Anterior cingulate cortex (tissue), 58 donors: ENCODE data around the gene MRPS26.
"Not testable (repeated sequence)": the region's sequence is repeated elsewhere in the genome, so short reads cannot be mapped to it uniquely, and the experiment has no call there.

Experiments used
- DNase-seq, 58 donors: peaks; one replicate each; lab custom pipeline; 2025; lab: John Stamatoyannopoulos, UW

MRPS26 gene

DNA sequence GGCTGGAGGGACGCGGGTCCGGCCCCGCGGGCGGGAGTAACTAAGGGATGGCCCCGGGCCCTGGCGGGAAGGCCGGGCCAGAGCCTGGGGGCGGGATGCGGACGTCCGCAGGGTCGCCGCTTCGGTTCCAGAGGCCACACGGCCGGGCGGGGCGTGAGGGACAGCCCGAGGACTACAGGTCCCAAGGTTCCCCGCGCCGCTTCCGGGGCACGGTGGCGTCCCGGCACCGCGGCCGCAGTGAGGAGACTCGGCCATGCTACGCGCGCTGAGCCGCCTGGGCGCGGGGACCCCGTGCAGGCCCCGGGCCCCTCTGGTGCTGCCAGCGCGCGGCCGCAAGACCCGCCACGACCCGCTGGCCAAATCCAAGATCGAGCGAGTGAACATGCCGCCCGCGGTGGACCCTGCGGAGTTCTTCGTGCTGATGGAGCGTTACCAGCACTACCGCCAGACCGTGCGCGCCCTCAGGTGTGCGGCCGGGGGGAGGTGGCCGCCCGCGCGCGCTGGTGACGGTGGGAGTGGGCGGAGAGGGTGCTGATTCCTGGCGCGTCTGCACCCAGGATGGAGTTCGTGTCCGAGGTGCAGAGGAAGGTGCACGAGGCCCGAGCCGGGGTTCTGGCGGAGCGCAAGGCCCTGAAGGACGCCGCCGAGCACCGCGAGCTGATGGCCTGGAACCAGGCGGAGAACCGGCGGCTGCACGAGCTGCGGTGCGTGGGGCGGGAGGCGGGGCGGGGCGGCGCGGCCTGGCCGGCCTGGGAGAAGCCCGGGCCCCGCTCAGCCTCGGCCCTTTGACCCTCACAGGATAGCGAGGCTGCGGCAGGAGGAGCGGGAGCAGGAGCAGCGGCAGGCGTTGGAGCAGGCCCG is at the start of gene MRPS26:
Gene MRPS26 (plus strand): TSS at position 237 of the 861 bp plus-strand sequence. CDS start 17 bp downstream, at position 254.
- peak; percentile 35 to 94 (median 84) for DNase-seq

DNA sequence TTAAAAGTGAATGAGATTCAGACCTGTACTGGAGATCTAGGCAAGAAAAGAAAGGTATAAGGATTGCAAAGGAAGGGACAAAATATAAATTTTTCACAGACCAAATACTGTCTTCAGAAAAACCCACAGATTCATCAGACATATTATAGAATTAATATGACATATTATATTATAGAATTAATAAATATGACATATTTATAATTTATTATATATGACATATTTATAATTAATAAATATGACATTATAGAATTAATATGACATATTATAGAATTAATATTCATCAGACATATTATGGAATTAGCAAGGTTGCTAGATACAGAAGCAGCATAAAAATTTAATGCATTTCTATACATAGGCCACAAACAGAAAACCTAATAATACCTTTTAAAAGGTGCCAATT is 47.1 kb upstream of the MRPS26 start:
- no peak for DNase-seq

DNA sequence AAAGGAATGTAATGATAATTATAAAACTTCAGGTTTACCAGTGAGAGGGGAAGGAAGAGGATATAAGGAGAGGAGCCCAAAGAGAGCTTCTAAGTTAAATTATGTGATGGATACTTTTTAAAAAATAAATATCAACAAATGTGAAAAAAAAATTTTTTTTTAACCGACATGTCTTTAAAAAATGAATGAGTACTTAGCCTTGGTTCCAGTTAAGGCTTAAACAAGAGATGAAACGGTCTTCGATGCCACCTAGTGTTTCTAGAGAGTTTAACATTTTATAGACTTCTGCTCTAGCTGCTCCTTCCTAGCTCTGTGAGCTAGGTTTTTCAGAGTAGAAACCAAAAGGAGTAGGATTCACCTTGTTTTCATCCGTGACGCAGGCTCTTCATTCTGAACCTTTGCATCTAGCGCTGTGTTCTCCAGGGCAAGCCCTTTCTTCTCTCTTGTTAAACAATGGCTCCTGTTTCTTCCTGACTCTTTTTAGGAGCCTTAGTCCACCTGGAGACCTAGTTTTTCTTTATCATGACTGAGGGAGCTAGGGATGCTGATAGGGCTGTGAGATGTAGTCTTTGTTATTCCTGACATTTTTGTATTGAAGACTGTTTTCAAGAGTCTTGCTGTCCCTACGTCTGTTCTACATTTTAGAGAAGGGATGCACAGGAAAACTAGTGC is 44.9 kb upstream of the MRPS26 start:
- DNase-seq, result peak in 3 of 58 donors; percentile 2 to 58 (median 39)

DNA sequence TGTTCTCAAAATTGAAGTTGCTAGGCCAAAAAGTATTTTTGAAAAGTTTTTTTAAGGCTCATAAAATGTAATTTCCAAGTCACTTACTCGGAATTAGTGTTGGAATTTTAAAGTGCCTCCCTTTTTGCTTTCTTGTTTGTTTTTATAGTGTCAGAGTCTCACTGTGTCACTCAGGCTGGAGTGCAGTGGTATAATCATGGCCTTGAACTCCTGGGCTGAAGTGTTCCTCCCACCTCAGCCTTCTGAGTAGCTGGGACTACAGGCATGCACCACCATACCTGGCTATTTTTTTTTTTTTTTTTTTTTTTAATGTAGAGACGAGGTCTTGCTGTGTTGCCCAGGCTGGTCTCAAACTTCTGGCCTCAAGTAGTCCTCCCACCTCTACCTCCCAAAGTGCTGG is 42.4 kb upstream of the MRPS26 start:
- no peak for DNase-seq

DNA sequence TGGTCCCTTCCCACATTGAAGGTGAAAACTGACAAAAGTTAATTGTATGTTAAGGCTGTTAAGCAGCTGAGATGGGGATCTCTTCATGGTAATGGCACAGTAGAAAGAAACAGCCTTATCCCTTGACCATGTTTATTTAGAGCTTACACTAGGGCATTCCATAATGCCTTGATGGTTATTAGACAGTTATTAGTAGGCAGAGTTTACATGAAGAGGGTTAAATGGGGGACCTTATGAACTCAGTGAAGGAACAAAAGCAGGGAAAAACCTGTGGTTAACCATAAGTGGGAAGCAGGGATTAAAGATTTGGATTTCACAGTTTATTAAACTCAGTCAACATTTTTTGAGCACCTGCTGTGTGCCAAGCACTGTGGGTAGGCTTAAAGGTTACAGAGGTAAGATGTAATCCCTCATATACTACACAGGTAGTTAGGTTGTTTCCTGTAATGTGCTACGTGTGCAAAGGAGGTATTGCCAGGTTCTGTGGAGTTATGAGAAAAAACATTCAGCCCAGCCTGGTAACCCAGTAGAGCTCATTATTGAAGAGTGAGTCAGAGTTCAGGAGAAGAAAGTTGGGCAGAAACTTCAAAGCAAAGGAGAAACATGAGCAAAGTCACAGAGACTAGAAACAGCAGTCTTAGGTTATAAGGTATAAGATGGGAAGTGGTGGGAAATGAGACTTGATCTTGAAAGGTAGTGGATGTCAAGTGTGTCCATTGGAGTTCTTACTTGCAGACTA is 34.7 kb upstream of the MRPS26 start:
- no peak for DNase-seq

DNA sequence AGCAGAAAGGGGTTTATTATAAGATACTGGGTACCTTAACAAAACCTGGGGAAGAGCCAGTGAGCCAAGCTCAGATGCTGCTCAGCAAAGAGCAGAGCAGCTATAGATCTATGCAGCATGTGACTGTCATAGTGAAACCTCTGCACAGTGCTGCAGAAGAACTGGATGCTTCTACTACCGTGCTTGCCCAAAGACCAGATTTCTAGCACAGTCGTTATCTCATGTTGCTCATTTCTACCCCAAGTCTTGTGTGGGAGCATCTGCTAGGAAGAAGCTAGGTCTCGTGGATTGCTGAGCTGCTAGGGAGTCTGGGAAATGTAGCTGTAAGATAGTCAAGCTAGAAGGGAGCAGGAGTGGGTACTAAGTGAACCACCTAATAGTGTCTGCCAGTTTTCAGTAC is 34.1 kb upstream of the MRPS26 start:
- peak in 2 of 58 donors; percentile 12 to 13 for DNase-seq

DNA sequence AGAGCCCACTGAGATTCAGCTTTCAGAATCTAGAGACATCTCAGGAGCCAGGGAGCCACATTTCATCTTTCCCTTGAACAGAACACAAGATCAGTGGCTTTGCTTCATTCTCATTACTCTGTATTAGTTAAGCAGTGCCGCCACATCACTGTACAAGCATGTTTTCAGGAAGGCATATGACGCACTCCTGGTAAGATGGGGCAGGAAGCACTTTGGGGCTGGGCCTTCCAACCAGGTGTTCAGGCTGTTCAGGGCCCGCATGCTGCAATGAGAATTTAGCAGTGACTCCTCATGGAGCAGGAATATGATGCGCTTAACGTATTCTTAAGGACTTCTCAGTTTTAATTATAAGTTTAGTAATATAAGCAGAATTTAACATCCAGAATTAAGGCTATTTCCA is 32.1 kb upstream of the MRPS26 start:
- DNase-seq, result no peak

DNA sequence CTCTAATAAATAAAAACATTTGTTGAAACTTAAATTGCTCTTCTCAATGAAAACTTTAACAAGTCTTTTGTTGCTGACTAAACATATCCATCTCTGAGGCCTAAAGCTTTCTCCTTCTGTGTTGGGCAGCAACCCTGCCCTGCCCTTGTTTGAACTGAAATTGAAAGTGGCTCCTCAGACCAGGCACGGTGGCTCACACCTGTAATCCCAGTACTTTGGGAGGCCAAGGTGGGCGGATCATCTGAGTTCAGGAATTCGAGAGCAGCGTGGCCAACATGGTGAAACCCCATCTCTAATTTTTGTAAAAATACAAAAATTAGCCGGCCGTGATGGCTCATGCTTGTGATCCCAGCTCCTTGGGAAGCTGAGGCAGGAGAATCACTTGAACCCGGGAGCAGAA is 31.7 kb upstream of the MRPS26 start:
- DNase-seq, result no peak

DNA sequence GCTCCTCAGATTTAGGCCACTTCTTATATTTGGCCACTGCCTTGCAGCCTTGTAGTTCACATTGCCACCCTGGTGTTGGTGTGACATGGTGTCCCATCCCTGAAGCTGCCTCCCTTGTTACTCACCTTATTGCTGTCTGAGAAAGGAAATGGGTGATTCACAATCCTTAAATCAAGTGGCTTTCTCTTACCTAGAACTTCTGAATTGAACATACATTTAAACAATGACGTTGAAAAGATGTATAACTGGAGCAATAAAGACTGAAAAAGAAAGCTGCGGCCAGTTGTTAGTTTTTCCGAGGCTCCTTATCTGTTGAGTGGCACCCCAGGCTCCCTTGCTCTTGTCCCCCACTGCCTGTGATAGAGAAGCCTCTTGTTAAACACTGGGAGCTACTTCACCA is 31.2 kb upstream of the MRPS26 start:
- DNase-seq, result no peak

DNA sequence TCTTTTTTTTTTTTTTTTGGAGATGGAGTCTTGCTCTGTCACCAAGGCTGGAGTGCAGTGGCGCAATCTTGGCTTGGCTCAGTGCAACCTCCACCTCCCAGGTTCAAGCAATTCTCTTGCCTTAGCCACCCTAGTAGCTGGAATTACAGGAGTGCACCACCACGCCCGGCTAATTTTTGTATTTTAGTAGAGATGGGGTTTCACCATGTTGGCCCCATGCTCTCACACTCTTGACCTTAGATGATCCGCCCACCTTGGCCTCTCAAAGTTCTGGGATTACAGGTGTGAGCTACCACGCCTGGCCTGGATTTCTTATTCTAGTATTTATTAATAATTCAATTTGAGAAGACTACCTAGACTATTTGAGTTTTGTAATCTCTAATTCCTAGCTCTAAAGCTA is 30.6 kb upstream of the MRPS26 start:
- DNase-seq, result not testable (repeated sequence)

DNA sequence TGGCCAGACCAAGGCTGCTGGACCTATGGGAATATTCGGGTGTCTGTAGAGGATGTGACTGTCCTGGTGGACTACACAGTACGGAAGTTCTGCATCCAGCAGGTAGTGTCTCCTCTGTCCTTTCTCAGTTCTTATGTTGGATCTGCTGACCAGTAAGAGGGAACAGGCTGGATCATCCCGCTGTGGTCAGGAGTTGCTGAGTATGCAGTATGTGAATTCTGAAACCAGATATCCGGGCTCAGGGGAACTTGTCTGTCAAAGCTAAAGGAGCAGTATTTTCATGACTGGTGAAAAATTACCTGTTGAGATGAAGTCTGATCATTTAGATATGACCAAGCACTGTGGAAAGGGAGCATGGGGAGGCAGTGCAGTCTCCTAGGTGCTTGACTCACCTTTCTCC is 24.5 kb upstream of the MRPS26 start:
- no peak for DNase-seq

DNA sequence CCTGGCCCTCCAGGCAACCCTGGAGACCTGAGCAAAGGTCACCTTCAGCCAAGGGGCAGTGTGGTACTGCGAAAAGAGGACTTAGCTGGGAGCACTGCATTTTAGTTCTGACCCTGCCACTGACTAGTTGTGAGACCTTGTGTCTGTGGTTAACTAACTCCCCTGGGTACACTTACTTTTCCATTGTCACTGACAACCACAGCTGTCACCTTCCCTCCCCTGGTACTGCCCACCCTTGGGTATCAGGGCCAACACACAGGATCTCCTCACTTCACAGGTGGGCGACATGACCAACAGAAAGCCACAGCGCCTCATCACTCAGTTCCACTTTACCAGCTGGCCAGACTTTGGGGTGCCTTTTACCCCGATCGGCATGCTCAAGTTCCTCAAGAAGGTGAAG is 24.1 kb upstream of the MRPS26 start:
- DNase-seq, result no peak

DNA sequence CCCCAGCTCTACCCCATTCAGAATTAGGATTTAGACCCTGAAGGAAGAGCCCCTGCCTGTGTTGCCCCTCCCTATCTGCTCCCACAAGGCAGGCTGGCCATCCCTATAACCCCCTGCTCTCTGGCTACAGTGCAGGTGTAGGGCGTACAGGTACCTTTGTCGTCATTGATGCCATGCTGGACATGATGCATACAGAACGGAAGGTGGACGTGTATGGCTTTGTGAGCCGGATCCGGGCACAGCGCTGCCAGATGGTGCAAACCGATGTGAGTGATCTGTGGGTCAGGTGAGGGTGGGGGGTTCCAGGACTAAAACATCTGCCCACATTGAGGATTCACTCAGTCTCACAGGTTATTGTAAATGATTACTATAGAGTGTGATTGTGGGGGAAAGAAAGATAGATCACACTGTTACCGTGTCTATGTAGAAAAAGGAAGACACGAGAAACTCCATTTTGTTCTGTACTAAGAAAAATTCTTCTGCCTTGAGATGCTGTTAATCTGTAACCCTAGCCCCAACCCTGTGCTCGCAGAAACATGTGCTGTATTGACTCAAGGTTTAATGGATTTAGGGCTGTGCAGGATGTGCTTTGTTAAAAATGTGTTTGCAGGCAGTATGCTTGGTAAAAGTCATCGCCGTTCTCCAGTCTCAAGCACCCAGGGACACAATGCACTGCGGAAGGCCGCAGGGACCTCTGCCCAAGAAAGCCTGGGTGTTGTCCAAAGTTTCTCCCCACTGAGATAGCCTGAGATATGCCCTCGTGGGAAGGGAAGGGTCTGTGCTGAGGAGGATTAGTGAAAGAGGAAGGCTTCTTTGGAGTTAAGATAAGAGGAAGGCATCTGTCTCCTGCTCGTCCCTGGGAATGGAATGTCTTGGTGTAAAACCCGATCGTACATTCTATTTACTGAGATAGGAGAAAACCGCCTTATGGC is 23.0 kb upstream of the MRPS26 start:
- DNase-seq, result not testable (repeated sequence)

DNA sequence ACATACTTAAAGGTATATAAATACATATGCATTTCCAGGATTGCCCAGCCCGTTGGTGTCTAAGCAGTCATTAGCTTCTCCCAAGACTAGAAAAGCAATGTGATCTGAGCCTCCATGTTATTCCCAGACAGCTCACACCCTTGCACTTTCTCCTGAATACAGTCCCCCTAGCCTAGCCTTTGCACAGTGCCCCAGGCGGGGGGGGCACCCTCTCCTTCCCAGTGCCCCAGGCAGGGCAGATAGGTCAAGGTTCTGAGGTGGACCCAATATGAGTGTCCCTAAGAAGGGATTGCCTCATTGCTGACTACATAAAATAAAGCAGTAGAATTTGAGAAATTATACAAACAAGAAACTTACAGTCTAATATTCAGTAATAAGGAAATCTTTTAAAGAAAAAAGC is 17.9 kb upstream of the MRPS26 start:
- no peak for DNase-seq

DNA sequence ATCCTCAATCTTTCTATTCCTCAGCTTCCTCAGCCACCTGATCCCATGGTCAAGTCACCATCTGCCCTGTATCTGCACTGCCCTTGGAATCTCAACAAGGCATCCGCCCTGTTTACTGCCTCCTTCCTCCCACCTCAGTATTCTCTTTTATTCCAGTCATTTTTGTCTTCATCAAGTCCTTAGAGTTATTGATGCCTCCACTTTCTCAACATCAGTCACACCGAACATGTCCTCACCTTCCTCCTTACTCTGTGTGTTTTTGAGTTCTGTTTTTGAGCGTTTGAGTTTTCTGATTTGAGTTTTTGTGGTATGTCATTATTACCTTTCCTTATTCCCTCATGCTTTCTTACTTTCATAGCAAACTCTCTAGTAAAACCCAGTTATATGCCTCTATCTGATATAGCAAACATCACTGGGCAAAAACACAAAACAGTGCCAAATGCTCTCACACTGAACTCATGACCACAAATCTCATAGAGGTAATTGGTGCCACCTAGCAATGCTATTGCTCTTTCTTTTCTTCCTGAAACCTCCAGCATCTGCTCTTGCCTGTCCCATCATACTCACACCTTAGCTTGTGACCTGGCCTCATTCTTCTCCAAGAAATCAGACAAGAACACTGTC is 14.2 kb upstream of the MRPS26 start:
- no peak for DNase-seq

DNA sequence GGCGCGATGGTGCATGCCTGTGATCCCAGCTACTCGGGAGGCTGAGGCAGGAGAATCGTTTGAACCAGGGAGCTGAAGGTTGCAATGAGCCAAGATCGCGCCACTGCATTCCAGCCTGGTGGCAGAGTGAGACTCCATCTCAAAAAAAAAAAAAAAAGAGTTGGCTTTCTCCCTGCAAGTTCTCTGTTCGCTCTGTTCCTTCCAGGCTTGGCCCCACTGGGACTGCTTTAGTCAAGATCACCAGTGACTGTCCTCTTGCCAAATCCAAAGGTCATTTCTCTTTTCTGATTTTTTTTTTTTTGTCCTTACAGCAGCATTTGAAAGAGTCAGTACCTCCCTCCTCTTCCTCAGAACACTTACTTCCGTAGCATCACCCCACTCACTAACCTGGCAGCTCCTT is 13.2 kb upstream of the MRPS26 start:
- peak in 6 of 58 donors; percentile 7 to 39 (median 22) for DNase-seq

DNA sequence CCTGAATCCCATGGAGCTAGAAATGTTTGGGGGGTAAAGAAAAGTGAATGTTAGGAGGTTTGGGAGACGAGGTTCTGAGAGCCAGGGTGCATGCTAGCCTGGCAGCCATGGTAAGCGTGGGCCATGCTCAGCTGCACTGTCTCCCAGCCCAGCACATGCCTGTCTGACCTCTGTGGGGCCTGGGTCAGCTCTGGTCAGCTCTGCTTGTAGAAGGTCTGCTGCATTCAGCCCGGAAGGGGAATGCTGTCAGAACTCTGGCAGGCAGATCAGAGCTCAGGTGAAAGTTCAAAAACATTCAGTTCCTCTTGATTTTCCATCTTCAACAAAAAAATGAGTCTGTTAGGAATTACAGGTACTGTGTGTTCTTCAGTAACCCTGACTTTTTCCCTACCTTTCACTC is 8.2 kb upstream of the MRPS26 start:
- DNase-seq, result no peak

DNA sequence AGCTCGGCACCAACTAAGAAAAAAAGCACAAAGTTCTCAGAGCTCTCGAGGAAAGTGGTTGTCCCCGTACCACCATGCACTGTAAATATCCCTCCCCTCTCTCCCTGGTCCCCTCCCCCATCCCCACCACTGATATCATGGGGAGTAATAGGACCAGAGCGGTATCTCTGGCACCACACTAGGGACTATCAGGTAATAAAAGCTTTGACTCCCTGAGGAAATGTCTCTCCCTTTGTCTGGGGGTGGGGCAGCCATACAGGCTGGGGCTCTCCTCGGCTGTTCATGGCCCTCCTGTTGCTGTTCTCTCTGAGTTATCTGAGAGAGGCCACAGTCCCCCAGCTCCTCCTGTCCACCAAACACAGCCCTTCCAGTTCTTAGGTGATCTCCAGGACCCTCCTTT is 7.4 kb upstream of the MRPS26 start:
- no peak for DNase-seq

DNA sequence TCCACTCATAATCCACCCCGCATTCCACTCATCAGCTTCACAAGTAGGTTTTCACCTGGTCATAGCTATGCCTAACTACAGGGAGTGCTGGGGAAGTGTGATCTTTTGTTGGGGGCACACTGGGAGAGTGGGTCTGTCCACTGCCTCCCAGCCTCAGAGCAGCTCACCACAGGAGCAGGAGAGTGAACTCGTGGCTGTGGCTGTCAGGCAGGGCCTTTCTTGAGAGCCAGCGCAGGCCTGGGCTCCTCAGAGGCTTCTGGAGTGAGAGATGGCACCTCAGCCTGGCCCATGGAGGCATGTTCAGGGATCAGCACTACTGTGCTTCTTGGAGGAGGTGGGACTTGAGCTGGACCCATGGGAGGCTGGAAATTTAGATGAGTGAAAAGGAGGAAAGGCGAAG is 6.4 kb upstream of the MRPS26 start:
- DNase-seq, result no peak

DNA sequence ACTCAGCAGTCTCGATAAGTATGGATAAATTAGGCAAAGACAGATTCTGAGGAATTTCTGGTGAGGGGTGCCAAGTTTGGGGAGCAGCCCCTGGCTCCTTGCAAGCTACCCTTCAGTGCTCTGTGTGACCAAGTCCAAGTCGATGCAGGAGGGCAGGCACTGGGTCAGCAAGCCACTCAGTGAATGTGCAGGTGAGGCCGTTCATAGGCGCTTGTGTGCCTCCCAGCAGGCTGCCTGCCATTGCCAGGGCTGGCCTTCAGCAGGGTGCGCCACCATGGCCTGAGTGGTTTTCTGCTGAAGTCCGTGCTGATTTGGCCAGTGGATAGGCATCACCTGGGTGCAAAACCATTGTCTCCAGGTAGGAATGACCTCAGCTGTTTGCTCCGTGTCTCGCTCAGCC is 5.8 kb upstream of the MRPS26 start:
- no peak for DNase-seq
